ENCODE results near the gene SIRT6.
"Not testable (repeated sequence)": the region's sequence is repeated elsewhere in the genome, so short reads cannot be mapped to it uniquely, and the experiment has no call there.

Gene SIRT6

DNA sequence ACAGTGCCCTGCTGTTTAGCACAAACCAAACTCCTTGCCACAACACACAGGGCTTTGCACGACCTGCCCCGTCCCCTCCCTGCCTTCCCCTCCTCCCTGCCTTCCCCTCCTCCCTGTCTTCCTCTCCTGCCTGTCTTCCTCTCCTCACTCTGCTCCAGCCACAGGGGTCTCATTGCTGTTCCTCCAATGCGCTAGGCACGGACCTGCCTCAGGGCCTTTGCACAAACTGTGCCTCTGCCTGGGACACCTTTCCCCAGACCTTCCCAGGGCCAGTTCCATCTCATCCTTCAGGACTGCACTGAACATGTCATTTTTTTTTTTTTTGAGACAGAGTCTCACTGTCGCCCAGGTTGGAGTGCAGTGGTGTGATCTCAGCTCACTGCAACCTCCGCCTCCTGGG lies 30.7 kb downstream of the SIRT6 start:
- Histone ChIP-seq H3K27ac (no peak overlapping the region), H3K4me3 (ENCODE audit: low read depth in 1 of 2, low read length in 1 of 2) (no peak overlapping the region), H3K4me1 (ENCODE audit: control insufficient read depth in 1 of 2, insufficient read depth in 1 of 2, low read depth in 1 of 2, low read length in 1 of 2) (no peaks in the 10 kb centered on the region), H3K27me3 (peaks cover 39% of the 10 kb centered on the region), H3K36me3 (no peaks in the 10 kb centered on the region), H3K9me3 (no peaks in the 10 kb centered on the region)
- TF ChIP-seq, protein P1, sequence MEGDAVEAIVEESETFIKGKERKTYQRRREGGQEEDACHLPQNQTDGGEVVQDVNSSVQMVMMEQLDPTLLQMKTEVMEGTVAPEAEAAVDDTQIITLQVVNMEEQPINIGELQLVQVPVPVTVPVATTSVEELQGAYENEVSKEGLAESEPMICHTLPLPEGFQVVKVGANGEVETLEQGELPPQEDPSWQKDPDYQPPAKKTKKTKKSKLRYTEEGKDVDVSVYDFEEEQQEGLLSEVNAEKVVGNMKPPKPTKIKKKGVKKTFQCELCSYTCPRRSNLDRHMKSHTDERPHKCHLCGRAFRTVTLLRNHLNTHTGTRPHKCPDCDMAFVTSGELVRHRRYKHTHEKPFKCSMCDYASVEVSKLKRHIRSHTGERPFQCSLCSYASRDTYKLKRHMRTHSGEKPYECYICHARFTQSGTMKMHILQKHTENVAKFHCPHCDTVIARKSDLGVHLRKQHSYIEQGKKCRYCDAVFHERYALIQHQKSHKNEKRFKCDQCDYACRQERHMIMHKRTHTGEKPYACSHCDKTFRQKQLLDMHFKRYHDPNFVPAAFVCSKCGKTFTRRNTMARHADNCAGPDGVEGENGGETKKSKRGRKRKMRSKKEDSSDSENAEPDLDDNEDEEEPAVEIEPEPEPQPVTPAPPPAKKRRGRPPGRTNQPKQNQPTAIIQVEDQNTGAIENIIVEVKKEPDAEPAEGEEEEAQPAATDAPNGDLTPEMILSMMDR (IDR thresholded peaks at IDR 0.05): no peak

DNA sequence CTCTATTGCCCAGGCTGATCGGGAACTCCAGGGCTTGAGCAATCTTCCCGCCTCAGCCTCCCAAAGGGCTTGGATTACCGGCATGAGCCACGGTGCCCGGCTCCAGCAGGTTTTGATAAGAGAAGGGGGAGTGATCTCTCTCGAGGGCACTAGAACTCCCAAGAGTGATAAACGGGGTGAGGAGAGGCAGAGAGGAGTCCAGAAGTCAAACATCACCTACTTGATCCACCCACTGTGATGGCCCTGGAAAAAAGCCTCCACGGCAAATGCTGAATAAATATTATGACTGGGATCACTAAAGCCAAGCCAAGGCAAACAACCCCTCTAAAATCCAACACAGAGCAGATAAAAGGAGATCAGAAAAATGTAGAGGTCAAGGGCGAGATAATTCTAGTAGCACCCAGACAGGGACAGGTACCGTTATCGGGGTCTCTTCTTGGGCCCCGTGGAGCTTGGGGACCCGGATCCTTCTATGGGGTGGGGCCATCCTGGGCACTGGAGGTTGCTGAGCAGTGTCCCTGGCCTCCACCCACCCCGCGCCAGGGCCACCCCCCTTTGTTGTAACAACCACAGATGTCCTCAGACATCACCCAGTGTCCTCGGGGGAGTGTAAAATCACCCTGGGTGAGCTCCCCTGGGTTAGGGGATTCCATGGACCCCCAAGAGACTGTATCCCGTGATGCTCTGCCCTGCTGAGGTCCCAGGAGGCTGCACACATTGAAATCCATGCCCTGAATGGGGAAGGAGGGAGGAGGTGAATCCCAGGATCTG lies 32.7 kb downstream of the SIRT6 start:
- H3K27ac ChIP-seq: no peak overlapping the region
- no peaks in the 10 kb centered on the region for H3K4me1 ChIP-seq (ENCODE audit: control insufficient read depth in 1 of 2, insufficient read depth in 1 of 2, low read depth in 1 of 2, low read length in 1 of 2)
- H3K4me3 ChIP-seq (ENCODE audit: low read depth in 1 of 2, low read length in 1 of 2): no peak overlapping the region
- no peaks in the 10 kb centered on the region for H3K36me3 ChIP-seq
- TF ChIP-seq, protein P1 (IDR thresholded peaks at IDR 0.05): no peak
- no peaks in the 10 kb centered on the region for H3K9me3 ChIP-seq
- peaks cover 57% of the 10 kb centered on the region for H3K27me3 ChIP-seq

- Histone ChIP-seq H3K36me3 (no peaks in the 10 kb centered on the region), H3K27me3 (peaks cover 59% of the 10 kb centered on the region), H3K9me3 (no peaks in the 10 kb centered on the region), H3K4me3 (ENCODE audit: low read depth in 1 of 2, low read length in 1 of 2) (no peak overlapping the region), H3K4me1 (ENCODE audit: control insufficient read depth in 1 of 2, insufficient read depth in 1 of 2, low read depth in 1 of 2, low read length in 1 of 2) (peaks cover 4 to 5% of the 10 kb centered on the region in 2 experiments), H3K27ac (no peak overlapping the region)
- TF ChIP-seq, protein P1 (IDR thresholded peaks at IDR 0.05): no peak
These were observed 37.6 kb downstream of the SIRT6 start for GRCh38 chr19:4144666-4145249.

- not testable (repeated sequence) for H3K36me3 ChIP-seq; H3K4me3 ChIP-seq (ENCODE audit: low read depth in 1 of 2, low read length in 1 of 2); H3K9me3 ChIP-seq; H3K27ac ChIP-seq; H3K4me1 ChIP-seq (ENCODE audit: control insufficient read depth in 1 of 2, insufficient read depth in 1 of 2, low read depth in 1 of 2, low read length in 1 of 2)
- peaks cover 49% of the 10 kb centered on the region for H3K27me3 ChIP-seq
These were observed 39.4 kb downstream of the SIRT6 start for GRCh38 chr19:4142916-4143315.

DNA sequence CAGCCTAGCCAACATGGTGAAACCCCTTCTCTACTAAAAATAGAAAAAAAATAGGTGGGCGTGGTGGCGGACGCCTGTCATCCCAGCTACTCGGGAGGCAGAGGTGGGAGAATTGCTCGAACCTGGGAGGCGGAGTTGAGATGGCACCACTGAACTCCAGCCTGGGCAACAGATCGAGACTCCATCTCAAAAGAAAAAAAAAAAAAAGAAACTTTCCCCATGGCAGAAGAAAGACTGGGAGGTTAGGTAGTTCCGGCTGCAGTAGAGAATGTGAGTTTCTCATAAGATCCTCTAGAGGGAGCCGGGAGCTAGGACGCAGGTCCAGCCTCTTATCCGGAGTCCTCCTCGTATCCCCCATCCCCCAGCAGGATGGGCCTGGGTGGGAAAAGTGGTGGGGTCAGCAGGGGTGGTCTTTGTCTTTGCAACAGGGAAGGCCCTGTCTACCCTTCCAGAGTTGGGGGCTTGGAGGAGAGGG lies 42.1 kb downstream of the SIRT6 start:
- TF ChIP-seq, protein P1 (IDR thresholded peaks at IDR 0.05): no peak
- Histone ChIP-seq H3K27ac (no peak overlapping the region), H3K4me3 (ENCODE audit: low read depth in 1 of 2, low read length in 1 of 2) (no peak overlapping the region), H3K4me1 (ENCODE audit: control insufficient read depth in 1 of 2, insufficient read depth in 1 of 2, low read depth in 1 of 2, low read length in 1 of 2) (peaks cover 6 to 8% of the 10 kb centered on the region in 2 experiments), H3K36me3 (no peaks in the 10 kb centered on the region), H3K9me3 (no peaks in the 10 kb centered on the region), H3K27me3 (peaks cover 30% of the 10 kb centered on the region)

DNA sequence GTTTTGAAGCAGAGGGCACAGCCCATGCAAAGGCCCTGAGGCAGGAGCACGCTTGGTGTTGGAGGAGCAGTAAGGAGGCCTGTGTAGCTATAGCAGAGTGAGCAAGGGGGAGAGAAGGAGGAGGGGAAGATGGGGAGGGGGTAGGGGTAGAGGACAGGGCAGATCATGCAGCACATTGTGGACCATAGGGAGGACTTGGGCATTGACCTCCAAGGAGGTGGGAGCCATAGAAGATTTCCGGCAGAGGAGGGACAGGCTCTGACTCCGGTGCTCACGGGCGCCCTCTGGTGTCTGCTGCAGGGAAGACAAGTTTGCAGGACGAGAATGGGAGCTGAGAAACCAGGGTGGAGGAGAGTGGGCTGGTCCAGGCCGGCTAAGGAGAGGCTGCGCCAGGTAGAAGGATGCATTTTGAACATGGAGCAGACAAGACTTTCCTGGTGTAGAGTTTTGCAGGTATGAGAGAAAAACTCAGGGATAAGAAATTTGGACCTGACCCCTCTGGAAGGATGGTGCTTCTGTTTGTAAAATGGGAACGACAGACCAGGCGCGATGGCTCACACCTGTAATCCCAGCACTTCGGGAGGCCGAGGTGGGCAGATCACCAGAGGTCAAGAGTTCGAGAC lies 42.6 kb downstream of the SIRT6 start:
- Histone ChIP-seq H3K36me3 (no peaks in the 10 kb centered on the region), H3K4me1 (ENCODE audit: control insufficient read depth in 1 of 2, insufficient read depth in 1 of 2, low read depth in 1 of 2, low read length in 1 of 2) (peaks cover 6 to 8% of the 10 kb centered on the region in 2 experiments), H3K4me3 (ENCODE audit: low read depth in 1 of 2, low read length in 1 of 2) (no peak overlapping the region), H3K27me3 (peaks cover 25% of the 10 kb centered on the region), H3K27ac (peak overlapping the region; percentile 5), H3K9me3 (no peaks in the 10 kb centered on the region)
- TF ChIP-seq, protein P1 (IDR thresholded peaks at IDR 0.05): peak; percentile 86

Measured in neutrophil (primary cell).